MM.1S (cell line): ENCODE data around the gene BSG.

ENCODE experiments used
- EZH2phosphoT487 ChIP-seq: fragments of 300-600 bp; sonication (generic); IDR thresholded peaks from 2 replicates; pipeline ENCODE4 v1.6.1; 2018; ENCODE audit warnings: antibody characterized with exemption, low read length
- TF ChIP-seq, protein P1 (sequence below): fragments of 300-600 bp; sonication (generic); IDR thresholded peaks from 2 replicates; pipeline ENCODE4 v1.5.1; 2016; ENCODE audit warnings: antibody characterized with exemption, low read length, mixed read lengths

DNA sequence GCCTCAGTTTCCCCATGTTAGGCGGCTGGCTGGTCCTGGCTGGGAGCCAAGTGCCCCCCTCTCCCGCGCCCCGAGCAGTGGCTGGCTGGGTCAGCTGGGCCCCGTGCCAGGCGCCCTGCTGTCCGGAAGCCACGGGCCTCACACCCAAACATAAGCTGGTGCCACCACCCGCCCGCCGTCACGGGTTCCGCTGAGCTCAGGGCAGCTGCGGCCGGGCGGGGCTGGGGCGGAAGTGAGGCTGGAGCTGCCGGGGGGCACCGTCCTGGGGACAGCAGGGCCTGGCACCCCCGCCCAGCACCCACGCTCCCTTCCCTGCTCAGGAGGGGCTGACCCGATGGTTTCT, 36.6 kb downstream of the BSG start:
- TF ChIP-seq, protein P1, sequence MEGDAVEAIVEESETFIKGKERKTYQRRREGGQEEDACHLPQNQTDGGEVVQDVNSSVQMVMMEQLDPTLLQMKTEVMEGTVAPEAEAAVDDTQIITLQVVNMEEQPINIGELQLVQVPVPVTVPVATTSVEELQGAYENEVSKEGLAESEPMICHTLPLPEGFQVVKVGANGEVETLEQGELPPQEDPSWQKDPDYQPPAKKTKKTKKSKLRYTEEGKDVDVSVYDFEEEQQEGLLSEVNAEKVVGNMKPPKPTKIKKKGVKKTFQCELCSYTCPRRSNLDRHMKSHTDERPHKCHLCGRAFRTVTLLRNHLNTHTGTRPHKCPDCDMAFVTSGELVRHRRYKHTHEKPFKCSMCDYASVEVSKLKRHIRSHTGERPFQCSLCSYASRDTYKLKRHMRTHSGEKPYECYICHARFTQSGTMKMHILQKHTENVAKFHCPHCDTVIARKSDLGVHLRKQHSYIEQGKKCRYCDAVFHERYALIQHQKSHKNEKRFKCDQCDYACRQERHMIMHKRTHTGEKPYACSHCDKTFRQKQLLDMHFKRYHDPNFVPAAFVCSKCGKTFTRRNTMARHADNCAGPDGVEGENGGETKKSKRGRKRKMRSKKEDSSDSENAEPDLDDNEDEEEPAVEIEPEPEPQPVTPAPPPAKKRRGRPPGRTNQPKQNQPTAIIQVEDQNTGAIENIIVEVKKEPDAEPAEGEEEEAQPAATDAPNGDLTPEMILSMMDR: no peak
- no peak for TF ChIP-seq EZH2phosphoT487
